Measurements from ENCODE around the gene UMAD1. TPM values are rescaled to one million over a fixed set of nuclear protein-coding genes. Genes with fewer than 3 reads are reported as not detected.

UMAD1 gene
- total and polyA plus RNA-seq, 10 donors: 7.6 to 21.2 (median 14.2) TPM

DNA sequence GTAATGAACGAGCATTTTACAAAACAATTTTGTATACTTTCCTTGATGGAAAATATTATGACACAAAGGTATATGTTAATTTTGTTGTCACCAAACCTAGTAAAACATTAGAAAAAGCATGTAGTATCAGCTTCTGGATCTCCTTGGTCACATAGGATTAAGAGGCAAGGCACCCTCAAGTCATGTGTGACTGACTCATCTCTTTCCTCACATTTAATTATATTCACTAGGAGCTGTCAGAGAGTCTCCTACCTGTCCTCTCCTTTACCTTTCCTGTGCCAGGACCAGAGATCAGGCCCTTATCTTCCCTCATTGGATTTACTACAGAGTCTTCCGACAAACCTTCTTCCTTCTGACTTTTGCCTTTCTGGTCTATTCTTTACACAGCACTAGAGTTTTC is 189.1 kb downstream of the UMAD1 start:
- peaks cover 0 to 9% (median 0%) of the 10 kb centered on the region in 6 donors for H3K36me3 ChIP-seq

GRCh38 chr7:7830122-7830878 is 189.7 kb downstream of the UMAD1 start:
- Histone ChIP-seq H3K27me3 (replicated peaks in 1 of 7) (no peaks in the 10 kb centered on the region), H3K9me3 (peaks cover 0 to 5% (median 0%) of the 10 kb centered on the region in 8 donors), H3K4me3 (no peak overlapping the region), H3K4me1 (peaks cover 0 to 11% (median 0%) of the 10 kb centered on the region in 6 donors), H3K27ac (no peak overlapping the region), H3K36me3 (peaks cover 0 to 3% (median 0%) of the 10 kb centered on the region in 6 donors)
- 74 to 88% (median 83%) methylated on average over 6 to 7 of the region's 7 CpGs for WGBS, 5 donors
- no peak for DNase-seq
- intact Hi-C loops (cut with DNase I; ENCODE audit: low total_unique reads): no loop called here
- TF ChIP-seq POLR2AphosphoS5 (IDR thresholded peaks at IDR 0.05) (no peak), CTCF (IDR thresholded peaks at IDR 0.05 in 8 of 11, conservative IDR thresholded peaks at IDR 0.05 in 3 of 11) (no peak), POLR2A (IDR thresholded peaks at IDR 0.05) (no peak)

More for the DNA sequence above, 189.1 kb downstream of the UMAD1 start:
- no peak for TF ChIP-seq POLR2AphosphoS5 (IDR thresholded peaks at IDR 0.05)
- no peak for TF ChIP-seq CTCF (IDR thresholded peaks at IDR 0.05 in 8 of 11, conservative IDR thresholded peaks at IDR 0.05 in 3 of 11)
- no peak for TF ChIP-seq POLR2A (IDR thresholded peaks at IDR 0.05)
- 92 to 98% (median 96%) methylated on average over 2 of the region's 2 CpGs for WGBS, 5 donors
- intact Hi-C loops (cut with DNase I; ENCODE audit: low total_unique reads): loop anchor here (10.0 kb wide), 1 partner anchor 65 kb away; no protein-coding TSS in a partner anchor
- DNase-seq: no peak
- Histone ChIP-seq H3K4me3 (no peak overlapping the region), H3K4me1 (peaks cover 0 to 5% (median 0%) of the 10 kb centered on the region in 6 donors), H3K27me3 (replicated peaks in 1 of 7) (no peaks in the 10 kb centered on the region), H3K27ac (no peak overlapping the region), H3K9me3 (peaks cover 0 to 8% (median 0%) of the 10 kb centered on the region in 8 donors)

DNA sequence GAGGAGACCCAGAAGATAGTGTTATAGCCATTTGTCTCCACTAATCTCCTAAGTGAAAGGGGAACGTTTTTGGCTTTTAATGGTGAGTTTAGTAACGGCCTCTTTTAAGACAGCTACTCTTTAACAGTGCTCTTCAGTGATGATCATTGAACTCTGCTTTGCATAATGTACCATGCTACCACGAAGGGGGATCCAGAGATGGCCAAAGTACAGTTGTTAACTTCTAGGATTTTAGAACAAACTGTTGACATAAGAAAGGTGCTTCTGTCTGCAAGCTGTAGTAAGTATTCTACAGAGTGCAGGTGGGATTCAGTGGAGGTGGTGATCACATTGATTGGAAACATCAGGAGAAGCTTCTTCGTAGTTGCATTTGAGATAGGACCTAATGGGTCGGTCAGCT is 192.0 kb downstream of the UMAD1 start:
- no peak for DNase-seq
- H3K36me3 ChIP-seq: no peaks in the 10 kb centered on the region
- no peak overlapping the region for H3K4me3 ChIP-seq
- WGBS, 5 donors: 83 to 95% (median 90%) methylated on average over 5 of the region's 5 CpGs
- peaks cover 0 to 24% (median 2%) of the 10 kb centered on the region in 6 donors for H3K4me1 ChIP-seq
- H3K27me3 ChIP-seq (replicated peaks in 1 of 7): no peaks in the 10 kb centered on the region
- H3K9me3 ChIP-seq: no peaks in the 10 kb centered on the region
- TF ChIP-seq CTCF (IDR thresholded peaks at IDR 0.05 in 8 of 11, conservative IDR thresholded peaks at IDR 0.05 in 3 of 11): no peak
- H3K27ac ChIP-seq: no peak overlapping the region
- intact Hi-C loops (cut with DNase I; ENCODE audit: low total_unique reads): no loop called here

DNA sequence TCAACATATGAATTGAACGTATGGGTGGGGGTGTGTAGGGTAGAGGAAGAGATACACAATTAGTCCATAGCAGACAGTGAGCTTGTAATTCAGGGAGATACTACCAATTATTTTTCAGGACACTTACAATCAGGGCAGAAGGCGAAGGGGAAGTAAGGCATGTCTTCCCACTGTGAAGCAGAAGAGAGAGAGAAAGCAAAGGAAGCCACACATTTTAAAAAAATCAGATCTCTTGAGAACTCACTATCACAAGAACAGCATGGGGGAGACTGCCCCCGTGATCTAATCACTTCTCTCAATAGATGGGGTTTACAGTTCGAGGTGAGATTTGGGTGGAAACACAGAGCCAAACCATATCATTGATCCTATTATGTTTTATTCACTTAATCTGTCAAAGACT is 194.2 kb downstream of the UMAD1 start:
- H3K9me3 ChIP-seq: no peaks in the 10 kb centered on the region
- intact Hi-C loops (cut with DNase I; ENCODE audit: low total_unique reads): no loop called here
- peaks cover 0 to 30% (median 2%) of the 10 kb centered on the region in 6 donors for H3K4me1 ChIP-seq
- H3K27ac ChIP-seq: no peak overlapping the region
- H3K27me3 ChIP-seq (replicated peaks in 1 of 7): no peaks in the 10 kb centered on the region
- H3K4me3 ChIP-seq: no peak overlapping the region
- no peak for TF ChIP-seq POLR2A (IDR thresholded peaks at IDR 0.05)
- no peak for TF ChIP-seq POLR2AphosphoS5 (IDR thresholded peaks at IDR 0.05)
- TF ChIP-seq CTCF (IDR thresholded peaks at IDR 0.05 in 8 of 11, conservative IDR thresholded peaks at IDR 0.05 in 3 of 11): no peak
- no peak for DNase-seq
- H3K36me3 ChIP-seq: no peaks in the 10 kb centered on the region
- 63 to 79% (median 73%) methylated on average over 4 of the region's 4 CpGs for WGBS, 5 donors
